Measurements from ENCODE around the gene SAP30BP.

SAP30BP gene

DNA sequence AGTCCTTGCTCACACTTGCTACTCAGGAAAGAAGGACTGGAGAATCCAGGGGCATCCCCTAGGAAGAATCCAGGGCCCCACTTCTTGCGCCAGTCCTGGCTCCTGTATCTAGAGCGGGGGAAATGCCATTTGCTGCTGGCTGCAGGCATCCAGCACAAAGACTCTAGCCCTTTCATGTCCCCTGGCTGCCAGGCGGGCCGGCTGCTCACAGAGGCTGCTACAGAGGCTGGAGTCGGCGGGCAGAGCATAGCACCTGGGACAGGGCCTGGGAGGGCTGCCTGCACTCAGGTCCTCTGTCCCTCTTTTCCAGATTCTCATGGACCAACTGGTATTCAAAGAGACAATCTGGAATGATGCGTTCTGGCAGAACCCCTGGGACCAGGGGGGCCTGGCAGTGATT, 20.1 kb upstream of the SAP30BP start:
- no peak for DNase-seq (ENCODE audit: low read depth in 2 of 2)

DNA sequence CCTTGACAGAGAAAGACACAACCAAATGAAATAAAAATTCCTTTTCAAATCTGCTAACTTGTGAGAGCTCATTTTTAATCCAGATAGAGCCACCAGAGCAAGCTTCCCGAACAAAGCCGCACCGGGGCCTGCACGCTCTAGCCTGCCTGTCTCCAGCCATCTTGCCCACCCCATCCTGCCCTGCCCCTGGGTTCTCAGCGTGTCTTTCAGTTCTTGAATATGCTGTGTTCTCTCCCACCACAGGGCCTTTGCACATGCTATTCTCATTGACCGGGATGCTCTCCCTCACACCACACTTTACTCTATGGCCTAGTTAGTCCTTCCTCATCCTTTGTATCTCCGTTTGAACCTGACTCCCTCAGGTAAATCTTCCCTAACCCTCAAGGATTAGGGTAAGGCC, 19.2 kb upstream of the SAP30BP start:
- no peak for DNase-seq (ENCODE audit: low read depth in 2 of 2)

DNA sequence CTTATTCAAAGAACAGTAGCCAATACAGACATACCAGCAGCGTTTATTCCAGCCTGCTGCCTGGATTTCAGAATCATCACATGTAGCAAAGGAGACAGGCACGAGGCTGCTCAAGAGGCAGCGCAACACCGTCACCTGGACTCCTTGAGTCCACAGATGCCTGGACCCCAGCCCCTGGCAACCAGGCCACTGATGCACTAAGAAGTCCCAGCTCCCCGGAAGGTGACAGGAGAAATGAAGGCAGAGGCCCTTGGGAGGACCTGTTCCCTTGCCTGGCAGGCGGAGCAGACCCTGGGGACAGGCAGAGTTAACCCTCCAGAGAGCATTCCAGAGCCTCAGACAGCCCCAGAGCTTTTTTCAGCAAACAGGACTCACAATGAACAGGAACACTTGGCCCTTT, 17.5 kb upstream of the SAP30BP start:
- no peak for DNase-seq (ENCODE audit: low read depth in 2 of 2)

- DNase-seq (ENCODE audit: low read depth in 2 of 2), result no peak
Observed at GRCh38 chr17:75650874-75651273, 16.3 kb upstream of the SAP30BP start.

- no peak for DNase-seq (ENCODE audit: low read depth in 2 of 2)
Observed at GRCh38 chr17:75652341-75652740, 14.8 kb upstream of the SAP30BP start.

DNA sequence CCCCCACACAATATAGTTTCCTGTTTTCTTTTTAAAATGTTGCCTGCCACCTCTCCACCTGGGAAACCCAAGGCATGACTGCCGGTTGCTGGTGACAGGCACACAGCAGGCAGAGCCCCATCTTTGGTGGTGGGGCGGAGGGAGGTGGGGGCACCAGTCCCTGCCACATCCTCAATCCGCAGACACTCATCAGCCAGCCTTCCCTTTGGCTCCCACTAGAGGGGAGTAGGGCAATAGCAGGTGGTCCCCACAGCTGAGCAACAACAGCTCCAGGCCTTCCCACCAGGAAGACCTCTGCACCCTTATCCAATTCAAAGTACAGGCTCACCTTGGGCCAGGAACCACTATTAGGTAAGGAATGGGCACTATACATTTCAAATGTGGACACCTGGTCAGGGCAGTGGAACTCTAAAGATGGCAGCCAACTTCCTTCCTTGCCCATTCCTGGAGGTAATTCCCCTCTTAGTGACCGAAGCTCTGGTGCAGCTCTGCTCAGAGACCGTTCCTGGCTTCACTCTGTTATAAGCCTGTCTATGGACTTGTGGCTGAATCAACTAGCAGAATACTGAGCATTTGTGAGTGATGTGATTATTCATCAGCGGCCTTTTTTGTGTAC, 14.1 kb upstream of the SAP30BP start:
- no peak for DNase-seq (ENCODE audit: low read depth in 2 of 2)

DNA sequence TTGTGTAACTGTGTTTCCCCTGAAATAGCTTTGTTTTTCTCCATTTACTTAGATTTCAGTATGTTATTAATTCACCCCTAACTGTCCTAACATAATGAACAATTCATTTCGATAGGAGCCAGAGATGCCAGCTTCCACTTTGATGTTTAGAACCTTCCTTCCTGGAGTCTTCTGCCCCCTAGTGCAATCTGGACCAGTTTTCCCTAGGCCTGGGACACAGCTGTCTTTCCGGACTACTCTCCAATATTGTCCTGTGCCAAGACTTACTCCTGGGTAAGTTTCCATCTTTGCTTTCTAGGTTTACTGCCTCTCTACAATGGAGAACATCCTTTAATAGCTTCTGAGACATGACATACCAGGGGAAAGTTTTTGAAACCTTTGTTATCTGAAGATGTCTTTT, 13.0 kb upstream of the SAP30BP start:
- no peak for DNase-seq (ENCODE audit: low read depth in 2 of 2)

- no peak for DNase-seq (ENCODE audit: low read depth in 2 of 2)
Observed at GRCh38 chr17:75658237-75658636, 8.9 kb upstream of the SAP30BP start.

DNA sequence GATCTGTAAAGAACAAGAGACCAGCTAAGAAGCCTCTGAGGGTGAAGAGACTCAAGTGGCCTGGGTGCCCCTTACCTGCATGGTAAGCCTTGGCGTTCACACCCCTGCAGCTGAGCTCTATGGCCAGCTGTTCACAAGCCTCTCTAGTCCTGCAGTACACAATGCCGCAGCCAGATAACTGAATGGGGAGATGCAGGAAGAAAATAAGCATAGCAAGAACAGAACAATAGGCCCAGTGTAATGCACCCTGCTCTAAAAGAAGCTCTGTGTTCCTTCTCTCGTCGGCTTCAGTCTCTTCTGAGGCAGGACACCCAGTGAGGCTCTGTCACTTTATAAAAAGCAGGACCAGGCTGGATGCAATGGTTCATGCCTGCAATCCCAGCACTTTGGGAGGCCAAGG, 5.6 kb upstream of the SAP30BP start:
- DNase-seq (ENCODE audit: low read depth in 2 of 2), result no peak

DNA sequence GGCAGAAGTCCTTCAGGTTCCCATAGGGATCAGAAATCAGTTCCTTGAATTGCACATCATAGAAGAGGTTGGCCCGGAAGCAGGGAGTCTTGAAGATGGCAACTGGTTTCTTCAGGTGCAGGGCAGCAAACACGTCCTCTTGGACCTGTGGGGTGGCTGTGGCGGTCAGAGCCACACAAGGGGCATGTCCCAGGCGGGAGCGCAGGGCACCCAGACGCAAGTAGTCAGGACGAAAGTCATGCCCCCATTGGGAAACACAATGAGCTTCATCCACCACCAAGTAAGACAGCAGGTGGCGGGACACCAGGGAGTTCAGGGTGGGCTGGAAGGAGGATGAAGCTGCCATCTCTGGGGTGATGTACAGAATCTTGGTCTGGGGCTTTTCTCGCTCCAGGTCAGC, 4.6 kb upstream of the SAP30BP start:
- DNase-seq (ENCODE audit: low read depth in 2 of 2), result no peak

DNA sequence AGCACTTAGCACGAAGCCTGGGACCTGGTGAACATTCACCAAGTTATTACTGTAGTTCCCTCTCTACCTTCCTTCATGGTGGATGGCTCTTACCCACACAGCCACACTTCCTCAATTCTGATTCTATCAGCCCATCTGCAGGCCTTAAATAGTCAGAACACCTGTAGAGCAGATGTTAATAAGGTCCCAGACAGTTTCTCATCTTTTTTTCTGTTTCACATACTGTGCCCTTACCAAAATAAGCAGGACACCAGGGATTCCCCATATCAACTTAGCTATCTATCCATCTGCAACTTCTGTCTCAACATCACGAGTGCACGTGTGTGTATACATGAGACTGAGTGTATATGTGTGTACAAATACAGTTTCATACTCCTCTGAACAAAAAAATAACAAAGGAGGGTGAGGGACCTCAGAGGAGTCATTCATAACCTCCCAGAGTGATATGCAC, 3.0 kb upstream of the SAP30BP start:
- DNase-seq (ENCODE audit: low read depth in 2 of 2), result no peak

DNA sequence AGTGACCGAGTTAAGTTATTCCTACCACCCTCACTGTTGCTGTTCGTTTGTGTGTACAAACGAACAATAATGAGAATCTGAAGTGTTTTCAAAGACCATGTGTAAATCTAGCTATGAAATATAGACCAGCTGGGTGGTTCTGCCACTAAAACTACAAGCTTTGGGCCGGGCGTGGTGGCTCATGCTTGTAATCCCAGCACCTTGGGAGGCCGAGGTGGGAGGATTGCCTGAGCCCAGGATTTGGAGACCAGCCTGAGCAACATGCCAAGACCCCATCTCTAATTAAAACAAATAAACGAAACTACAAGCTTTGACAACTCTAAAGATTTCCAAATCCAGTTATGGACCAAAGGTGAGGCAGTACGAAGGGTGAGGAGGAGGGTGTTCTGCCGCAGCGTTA, 1.2 kb upstream of the SAP30BP start:
- DNase-seq (ENCODE audit: low read depth in 2 of 2), result no peak

- no peak for DNase-seq (ENCODE audit: low read depth in 2 of 2)
Observed at GRCh38 chr17:75667825-75668224, 687 bp downstream of the SAP30BP start.

- DNase-seq (ENCODE audit: low read depth in 2 of 2), result no peak
Observed at GRCh38 chr17:75668489-75668888, 1.4 kb downstream of the SAP30BP start.

DNA sequence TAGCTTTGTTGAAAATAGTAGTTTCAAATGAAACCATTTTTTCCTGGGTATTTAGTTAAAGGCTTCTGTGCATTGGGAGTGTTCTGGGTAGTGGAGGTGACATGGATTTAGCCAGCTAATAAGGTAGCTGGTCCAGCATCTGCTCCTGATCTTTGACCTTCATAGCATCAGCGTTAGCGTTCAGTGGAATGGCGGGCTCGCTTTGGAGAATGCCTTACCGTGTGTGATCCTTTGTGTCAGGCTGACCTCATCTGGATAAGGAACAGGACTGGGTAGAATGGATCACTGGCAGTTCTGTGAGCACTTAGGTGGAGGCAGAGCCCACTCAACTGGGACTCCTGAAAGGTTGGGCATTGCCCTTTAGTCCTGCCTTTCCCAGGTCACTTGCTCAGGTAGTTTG, 3.7 kb downstream of the SAP30BP start:
- DNase-seq (ENCODE audit: low read depth in 2 of 2), result no peak

GRCh38 chr17:75672011-75672410, 4.9 kb downstream of the SAP30BP start:
- DNase-seq (ENCODE audit: low read depth in 2 of 2), result no peak

DNA sequence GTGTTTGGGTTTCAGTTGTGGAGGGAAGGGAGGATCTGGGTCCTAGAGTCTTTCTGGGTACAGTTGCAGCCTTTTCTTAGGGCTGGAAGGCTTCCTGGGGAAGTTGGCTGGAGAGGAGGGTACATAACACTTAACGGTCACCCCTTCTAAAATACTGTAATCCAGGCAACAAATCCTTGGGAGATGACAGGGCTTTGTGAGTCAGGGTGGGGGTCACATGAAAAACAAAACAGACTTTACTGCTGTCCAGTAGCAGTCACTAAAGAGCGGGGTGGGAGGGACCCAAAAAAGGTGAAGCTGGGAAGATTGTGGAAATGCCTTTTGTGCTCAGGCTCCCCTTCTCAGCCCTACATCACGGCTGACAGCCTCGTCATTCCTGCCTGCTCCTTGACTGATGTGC, 6.3 kb downstream of the SAP30BP start:
- DNase-seq (ENCODE audit: low read depth in 2 of 2), result no peak

DNA sequence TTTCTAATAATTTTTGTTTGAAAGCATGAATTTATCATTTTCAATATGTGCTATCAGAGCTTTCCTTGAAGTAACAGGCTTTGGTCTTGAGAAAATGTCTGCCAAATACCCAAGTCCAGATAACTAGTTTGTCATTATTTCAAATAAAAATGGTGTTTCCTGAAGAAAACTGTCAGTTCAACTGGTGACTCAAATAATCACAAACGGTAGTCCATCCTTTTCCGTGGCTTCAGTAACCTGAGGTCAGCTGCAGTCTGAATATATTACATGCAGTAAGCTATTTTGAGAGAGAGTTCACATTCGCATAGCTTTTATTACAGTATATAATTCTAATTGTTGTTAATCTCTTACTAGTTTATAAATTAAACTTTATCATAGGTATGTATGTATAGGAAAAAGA, 9.3 kb downstream of the SAP30BP start:
- no peak for DNase-seq (ENCODE audit: low read depth in 2 of 2)

GRCh38 chr17:75679706-75680211, 12.6 kb downstream of the SAP30BP start:
- DNase-seq (ENCODE audit: low read depth in 2 of 2), result no peak

- DNase-seq (ENCODE audit: low read depth in 2 of 2), result no peak
Observed at GRCh38 chr17:75680431-75680830, 13.3 kb downstream of the SAP30BP start.

DNA sequence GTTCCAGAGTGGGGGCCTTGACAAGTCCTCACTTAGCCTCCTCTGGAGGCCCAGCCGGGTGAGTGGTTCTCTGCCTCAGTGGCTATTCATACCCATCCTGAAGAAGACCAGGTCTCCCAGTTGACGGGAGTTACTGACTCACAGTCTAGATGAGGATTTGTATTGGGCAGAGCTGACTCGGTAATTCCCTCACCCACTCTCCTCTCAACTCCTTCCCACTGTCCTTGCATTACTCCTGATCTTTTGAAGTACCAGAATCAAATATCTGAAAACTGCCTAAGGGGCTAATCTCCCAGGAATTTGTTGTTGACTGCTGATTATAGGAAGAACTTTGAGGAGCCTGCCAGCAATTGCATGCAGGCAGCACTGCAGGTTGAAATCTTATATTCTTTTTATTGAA, 14.2 kb downstream of the SAP30BP start:
- DNase-seq (ENCODE audit: low read depth in 2 of 2), result no peak

GRCh38 chr17:75683583-75683982, 16.4 kb downstream of the SAP30BP start:
- no peak for DNase-seq (ENCODE audit: low read depth in 2 of 2)

GRCh38 chr17:75684249-75684648, 17.1 kb downstream of the SAP30BP start:
- no peak for DNase-seq (ENCODE audit: low read depth in 2 of 2)

DNA sequence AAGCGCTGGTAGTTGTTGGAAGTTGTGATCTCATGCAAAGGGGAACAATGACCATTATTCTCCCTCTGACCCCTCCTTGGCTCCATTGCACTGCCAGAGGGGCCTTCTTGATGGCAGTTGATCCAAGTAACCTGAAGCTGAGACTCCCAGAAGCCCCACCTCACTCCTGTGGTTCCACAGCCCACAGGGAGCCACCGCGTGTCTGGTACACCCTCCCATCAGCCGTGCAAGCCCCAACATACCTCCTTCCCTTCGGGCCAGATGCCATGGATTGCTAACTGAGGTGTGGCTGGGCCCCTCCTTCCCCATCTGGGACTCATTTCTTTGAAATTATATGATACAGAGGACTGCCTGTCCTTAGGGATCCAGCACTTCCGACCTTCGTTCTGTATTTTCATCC, 17.8 kb downstream of the SAP30BP start:
- no peak for DNase-seq (ENCODE audit: low read depth in 2 of 2)

All from stimulated activated CD4-positive, alpha-beta T cell treated with anti-CD3 and anti-CD28 coated beads, Interleukin-1b, Interleukin-23, amount 100 ng/mL, for 1 hour (primary cell).